Endothelial cell of coronary artery (primary cell): Measurements from ENCODE around the gene IQCF5. TPM values are rescaled to one million over a fixed set of nuclear protein-coding genes. Genes with fewer than 3 reads are reported as not detected.

Source experiments
- total RNA-seq: library from RNA; depleted of rRNA; stranded (reverse); fragments of >200 nt; gene quantifications from 2 replicates; pipeline ENCODE4 v1.2.3, GENCODE V29; 2014

IQCF5 gene
- total RNA-seq, result not detected in 2 replicates

GRCh38 chr3:51875501-51875900, at the start of gene IQCF5:
IQCF5 (minus strand) TSS chr3:51875601; CDS start chr3:51875531, 70 bp downstream.

GRCh38 chr3:51860703-51861665, 14.4 kb downstream of the IQCF5 start, which contains the start of gene IQCF2:
IQCF2 (plus strand) TSS chr3:51861615; CDS start chr3:51861667, 52 bp downstream.

Other genes with a start within 250 kb of the IQCF5 start
- 30.9 and 37.5 TPM in 2 replicates for gene TEX264, start 204.3 kb downstream of the IQCF5 start, total RNA-seq
- 0.09 TPM in 2 replicates for gene GRM2, start 168.5 kb downstream of the IQCF5 start, total RNA-seq
- not detected in 2 replicates for gene IQCF6, start 96.4 kb downstream of the IQCF5 start, total RNA-seq
- not detected in 2 replicates for gene IQCF2, start 14.0 kb downstream of the IQCF5 start, total RNA-seq
- gene IQCF1, start 27.8 kb upstream of the IQCF5 start, total RNA-seq, result not detected in 2 replicates
- 28.9 and 34.4 TPM in 2 replicates for gene RRP9, start 66.3 kb upstream of the IQCF5 start, total RNA-seq
- 7.8 and 12.4 TPM in 2 replicates for gene PARP3, start 66.8 kb upstream of the IQCF5 start, total RNA-seq
- gene GPR62, start 79.8 kb upstream of the IQCF5 start, total RNA-seq, result under 0.01 and 0.09 TPM in 2 replicates
- gene PCBP4, start 91.9 kb upstream of the IQCF5 start, total RNA-seq, result 18.9 and 22.4 TPM in 2 replicates
- 7.9 and 10.3 TPM in 2 replicates for gene ABHD14B, start 98.4 kb upstream of the IQCF5 start, total RNA-seq
- gene ABHD14A, start 99.5 kb upstream of the IQCF5 start, total RNA-seq, result 4.3 and 5.1 TPM in 2 replicates
- gene ACY1, start 107.9 kb upstream of the IQCF5 start, total RNA-seq, result 18.0 and 18.8 TPM in 2 replicates
- gene RPL29, start 120.3 kb upstream of the IQCF5 start, total RNA-seq, result 1,227 and 1,287 TPM in 2 replicates
- gene DUSP7, start 181.0 kb upstream of the IQCF5 start, total RNA-seq, result 8.4 and 10.1 TPM in 2 replicates